Adipose tissue (tissue), 3 donors: Measurements from ENCODE around the gene LTB4R2. TPM values are rescaled to one million over a fixed set of nuclear protein-coding genes. Genes with fewer than 3 reads are reported as not detected.
A peak's percentile ranks its signal among the peaks of the same experiment; 100 is the strongest.

Experiments used
- H3K27ac ChIP-seq: one replicate; pipeline ENCODE4 v1.5.1; 2013; ENCODE audit warnings: low read depth, low read length
- WGBS, 3 donors: extraction: QIAGEN DNeasy Blood & Tissue Kit; methylation state at CpG; one replicate each; pipeline ENCODE4 v1.1.7; 2013; 5-methylcytosine and 5-hydroxymethylcytosine counted together
- polyA plus RNA-seq, 3 donors: library from polyadenylated mRNA; stranded (reverse); fragments of 200-250 nt; gene quantifications; one replicate each; pipeline ENCODE4 v1.2.3, GENCODE V29; 2013
- donor health status: healthy with polysubstance abuse.
- donor health status: Bipolar disorder and iron deficiency.
- donor health status: healthy.

The LTB4R2 gene
- 1 to 10 TPM in 2 of 3 donors, under 1 TPM in 1; 0.79 to 5.9 (median 2.6) TPM for polyA plus RNA-seq

DNA sequence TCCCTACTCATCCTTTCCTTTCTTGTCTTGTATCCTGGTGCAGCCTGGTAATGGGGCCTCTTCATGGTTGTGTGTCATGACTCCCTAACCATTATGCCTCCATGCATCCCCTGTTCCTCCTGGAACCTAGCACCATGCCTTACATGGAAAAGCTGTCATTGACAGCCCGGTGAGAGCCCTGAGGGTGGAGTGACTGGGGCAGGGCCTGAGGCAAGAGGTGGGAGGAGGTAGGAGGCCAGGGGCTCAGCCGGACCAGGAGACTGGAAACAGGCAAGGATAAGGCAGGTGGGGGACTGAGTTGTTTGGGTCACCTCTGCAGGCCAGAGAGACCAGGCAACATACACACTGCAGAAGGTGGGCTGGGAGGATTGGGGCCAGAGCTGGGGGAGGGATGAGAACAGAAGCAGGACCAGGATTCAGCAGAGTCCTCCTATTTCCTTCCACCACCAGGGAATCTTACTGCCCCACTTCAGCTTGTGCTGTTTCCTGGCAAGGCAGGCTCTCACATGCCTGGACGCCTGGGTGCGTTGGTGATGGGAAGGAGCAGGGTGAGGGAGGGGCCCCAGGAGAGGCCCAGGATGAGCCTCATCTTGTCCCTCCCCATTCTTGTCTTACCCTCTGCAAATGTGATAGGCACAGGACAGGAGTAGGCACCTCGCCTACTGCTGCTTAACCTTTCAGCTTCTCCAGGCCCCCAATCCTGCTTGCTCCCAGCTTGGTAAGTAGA is at the start of gene LTB4R2:
LTB4R2 (plus strand) TSS at position 603 of the 727 bp plus-strand sequence. CDS start 525 bp downstream, outside the sequence.
- no peak within 1 kb of the TSS for H3K27ac ChIP-seq
- WGBS, 3 donors = 69 to 84% (median 73%) methylated on average over 5 of the region's 5 CpGs

- no peak overlapping the region for H3K27ac ChIP-seq
- 80 to 87% (median 85%) methylated on average over 4 of the region's 4 CpGs for WGBS, 3 donors
These were observed 49.2 kb upstream of the LTB4R2 start for GRCh38 chr14:24260780-24261157.

DNA sequence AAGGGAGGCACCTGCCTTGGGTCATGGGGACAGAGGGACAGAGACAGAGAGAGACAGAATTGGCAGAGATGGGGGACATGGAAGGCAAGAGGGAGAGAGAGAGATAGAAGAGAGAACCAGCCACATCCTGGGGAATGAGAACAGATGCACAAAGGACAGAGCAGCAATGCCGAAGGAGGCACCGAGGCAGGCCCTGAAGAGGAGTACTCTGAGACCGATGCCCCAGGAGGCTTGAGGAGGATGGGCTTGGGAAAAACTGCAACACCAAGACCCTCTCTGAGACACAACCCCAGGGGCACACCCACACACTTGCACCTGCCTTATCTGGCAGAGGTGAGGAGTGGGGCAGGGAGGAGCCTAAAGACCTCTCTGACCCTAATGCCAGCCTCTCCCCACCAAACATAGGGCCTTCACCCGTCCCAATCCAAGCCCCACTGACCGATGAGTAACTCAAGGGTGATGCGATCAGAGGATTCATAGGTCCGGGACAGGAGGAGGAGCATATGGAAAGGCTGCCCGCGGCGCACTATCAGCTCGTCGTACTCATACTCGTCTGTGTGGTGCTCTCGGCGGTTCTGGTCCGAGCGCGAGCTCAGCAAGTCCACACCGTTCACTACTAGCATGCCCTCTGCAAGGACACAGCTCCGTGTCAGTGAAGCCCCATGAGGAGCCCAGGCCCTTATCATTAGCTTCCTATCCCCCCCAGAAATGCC is 48.5 kb upstream of the LTB4R2 start:
- no peak overlapping the region for H3K27ac ChIP-seq
- whole genome bisulfite sequencing, 3 donors = 85 to 92% (median 89%) methylated on average over 20 of the region's 20 CpGs

GRCh38 chr14:24261969-24262327 is 48.0 kb upstream of the LTB4R2 start:
- H3K27ac ChIP-seq = no peak overlapping the region
- WGBS, 3 donors = 91 to 93% (median 91%) methylated on average over 19 of the region's 19 CpGs

DNA sequence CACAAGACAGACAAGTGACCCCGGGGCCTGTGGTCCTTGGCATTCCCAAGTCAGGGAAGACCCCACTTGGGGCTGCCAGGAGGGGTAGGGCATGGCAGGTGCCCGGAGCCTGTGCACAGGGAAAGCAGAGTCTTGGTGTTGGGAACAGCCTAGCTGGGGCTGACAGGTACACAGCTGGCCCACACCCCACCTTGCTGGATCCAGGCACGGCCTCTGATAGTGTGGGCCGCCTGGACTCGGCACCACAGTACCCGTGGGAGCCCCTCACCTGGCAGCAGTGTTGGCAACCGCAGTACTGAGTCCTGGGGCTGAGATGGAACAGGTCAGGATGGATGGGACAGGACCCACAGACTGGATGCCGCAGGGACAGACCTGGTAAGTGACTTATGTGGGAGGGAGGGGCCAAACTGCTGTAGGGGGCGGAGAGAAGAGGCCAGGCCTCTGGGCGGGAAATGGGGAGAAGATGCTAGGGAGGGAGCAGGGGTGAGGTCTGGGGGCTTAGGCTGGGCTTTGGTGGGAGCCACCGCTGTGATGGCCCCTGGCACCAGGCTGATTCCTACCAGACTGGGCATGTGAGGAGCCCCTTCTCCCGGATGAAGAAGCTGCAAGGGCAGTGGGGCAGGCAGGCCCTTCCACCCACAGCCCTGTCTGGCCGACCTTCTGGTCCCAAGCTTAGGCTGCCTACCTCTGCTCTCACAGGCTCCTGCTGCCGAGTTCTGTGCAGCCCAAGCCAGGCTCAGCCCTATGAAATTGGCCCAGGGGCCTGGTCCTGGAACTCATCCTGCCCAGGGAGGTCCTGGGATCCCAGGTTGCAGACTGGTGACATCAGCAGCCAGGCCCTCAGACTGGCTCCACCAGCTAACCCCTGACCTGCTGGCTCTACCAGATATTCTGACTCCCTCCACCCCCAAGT is 46.9 kb upstream of the LTB4R2 start, which contains the start of gene TGM1:
TGM1 (minus strand) TSS at position 357 of the 913 bp plus-strand sequence. CDS start 825 bp downstream, outside the sequence.
- no peak within 1 kb of the TSS for H3K27ac ChIP-seq

GRCh38 chr14:24263848-24264247 is 46.1 kb upstream of the LTB4R2 start:
- 58 to 74% (median 62%) methylated on average over 6 of the region's 6 CpGs for WGBS, 3 donors
- H3K27ac ChIP-seq = no peak overlapping the region

More for the DNA sequence above, 46.9 kb upstream of the LTB4R2 start, which contains the start of gene TGM1:
- 75 to 80% (median 80%) methylated on average over 14 of the region's 14 CpGs for WGBS, 3 donors

GRCh38 chr14:24264298-24264697 is 45.6 kb upstream of the LTB4R2 start:
- WGBS, 3 donors = 60 to 78% (median 69%) methylated on average over 6 of the region's 6 CpGs
- no peak overlapping the region for H3K27ac ChIP-seq

DNA sequence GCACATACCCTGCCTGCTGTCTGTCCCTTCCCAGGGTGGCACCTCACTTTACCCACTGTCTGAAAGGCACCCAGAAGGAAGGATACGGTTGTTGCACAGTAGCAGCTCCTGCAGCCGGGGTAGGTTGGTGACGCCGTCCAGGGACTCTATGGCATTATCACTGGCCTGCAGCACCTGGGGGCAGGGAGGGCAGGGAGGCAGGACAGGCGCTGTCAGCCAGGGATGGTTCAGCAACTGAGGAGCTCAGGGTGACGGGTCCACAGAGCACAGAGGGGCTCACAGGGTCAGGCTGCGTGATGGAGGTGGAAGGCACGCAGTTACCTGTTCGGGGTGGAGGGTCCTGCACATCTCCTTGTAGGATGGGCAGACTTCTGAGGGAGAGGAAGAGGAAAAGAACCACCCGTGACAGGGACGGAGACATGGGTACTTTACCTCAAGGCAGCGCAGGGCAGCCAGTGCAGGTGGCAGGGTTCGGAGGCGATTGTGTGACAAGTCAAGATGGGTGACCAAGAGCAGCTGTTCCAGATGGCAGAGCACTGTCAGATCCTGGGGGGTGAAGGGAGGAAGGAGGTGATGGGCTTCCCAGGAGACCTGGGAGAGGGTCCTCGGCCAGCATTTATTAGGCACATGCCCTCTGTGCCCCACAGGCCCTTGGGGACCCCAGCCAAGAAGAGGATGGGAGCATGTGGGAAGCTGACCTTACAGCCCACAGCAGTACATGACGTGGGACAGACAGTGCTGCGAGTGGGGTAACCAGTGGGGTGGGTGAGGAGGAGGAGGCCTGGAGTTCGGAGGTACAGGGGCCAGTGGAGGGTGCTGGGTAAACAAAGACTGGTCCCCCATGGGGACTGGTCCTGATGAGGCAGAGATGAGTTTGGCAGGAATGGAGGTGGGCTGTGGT is 43.3 kb upstream of the LTB4R2 start:
- WGBS, 3 donors = 86 to 92% (median 89%) methylated on average over 18 of the region's 18 CpGs
- H3K27ac ChIP-seq = no peak overlapping the region

- WGBS, 3 donors = 89 to 96% (median 94%) methylated on average over 9 of the region's 9 CpGs
- H3K27ac ChIP-seq = no peak overlapping the region
These were observed 42.4 kb upstream of the LTB4R2 start for GRCh38 chr14:24267516-24267915.

DNA sequence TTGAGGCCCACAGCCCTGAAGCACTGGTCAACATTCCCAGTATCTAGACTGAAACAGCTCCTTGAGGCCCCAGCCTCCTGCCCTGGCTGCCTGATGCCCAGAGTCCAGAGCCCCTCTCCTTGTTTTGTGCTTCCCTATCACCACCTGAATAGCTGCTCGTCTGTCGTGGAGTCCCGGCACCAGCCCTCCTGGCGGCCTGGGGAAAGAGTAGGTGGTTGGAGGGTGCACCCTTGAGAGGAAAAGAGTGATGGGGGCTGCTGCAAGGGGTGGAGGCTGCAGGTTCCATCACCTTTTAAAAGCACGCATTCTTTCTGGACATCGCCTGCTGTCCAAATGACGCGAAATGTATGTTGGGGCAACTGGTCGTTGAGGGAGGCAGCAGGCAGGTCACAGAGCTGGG is 41.7 kb upstream of the LTB4R2 start:
- no peak overlapping the region for H3K27ac ChIP-seq
- 89 to 95% (median 94%) methylated on average over 9 of the region's 9 CpGs for WGBS, 3 donors

GRCh38 chr14:24269368-24269767 is 40.6 kb upstream of the LTB4R2 start:
- 94 to 95% (median 95%) methylated on average over 8 of the region's 8 CpGs for WGBS, 3 donors
- no peak overlapping the region for H3K27ac ChIP-seq

- 94 to 97% (median 95%) methylated on average over 12 to 14 of the region's 14 CpGs for WGBS, 3 donors
These were observed 39.9 kb upstream of the LTB4R2 start for GRCh38 chr14:24269910-24270536.

GRCh38 chr14:24270537-24271133 is 39.3 kb upstream of the LTB4R2 start:
- no peak overlapping the region for H3K27ac ChIP-seq
- WGBS, 3 donors = 13 to 19% (median 15%) methylated on average over 13 of the region's 13 CpGs

More at GRCh38 chr14:24269910-24270536, 39.9 kb upstream of the LTB4R2 start:
- H3K27ac ChIP-seq = no peak overlapping the region

GRCh38 chr14:24271134-24271833 is 38.7 kb upstream of the LTB4R2 start, which contains the start of gene RABGGTA:
Gene RABGGTA (minus strand): TSS chr14:24271597. CDS start chr14:24271115, 482 bp downstream.
- 0 to 1% (median 1%) methylated on average over 58 to 61 of the region's 61 CpGs for WGBS, 3 donors
- peak within 1 kb of the TSS; percentile 31 for H3K27ac ChIP-seq

DNA sequence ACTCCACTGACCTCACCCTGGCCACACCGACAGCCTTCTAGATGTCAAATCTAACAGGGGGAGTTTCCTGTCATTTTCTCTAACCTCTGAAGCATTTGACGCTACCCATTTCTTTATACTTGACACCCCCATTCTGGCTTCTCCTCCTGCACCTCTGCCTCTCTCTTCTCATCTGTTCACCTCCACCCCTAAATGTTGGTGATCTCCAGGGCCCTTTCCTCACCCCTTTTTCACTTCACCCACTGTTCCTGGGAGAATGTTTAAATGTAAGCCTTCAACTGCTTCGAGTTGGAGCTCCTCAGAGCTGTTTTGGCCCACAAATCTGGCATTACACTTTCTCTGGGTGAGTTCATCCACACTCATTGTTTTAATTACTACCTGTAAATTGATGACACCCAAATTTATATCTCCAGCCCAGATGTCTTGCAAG is 38.1 kb upstream of the LTB4R2 start:
- H3K27ac ChIP-seq = no peak overlapping the region
- WGBS, 3 donors = 6 to 24% (median 18%) methylated on average over 3 of the region's 3 CpGs

- H3K27ac ChIP-seq = no peak overlapping the region
- 78 to 89% (median 85%) methylated on average over 2 of the region's 2 CpGs for WGBS, 3 donors
These were observed 37.5 kb upstream of the LTB4R2 start for GRCh38 chr14:24272467-24272866.
